CD8-positive, alpha-beta memory T cell (primary cell): ENCODE measurements around the gene SDK1. TPM values are rescaled to one million over a fixed set of nuclear protein-coding genes. Genes with fewer than 3 reads are reported as not detected.

Experiments
- CTCF ChIA-PET: fragments of 350-600 bp; sonication (Branson Sonifier 250); formaldehyde crosslinking; loops from one replicate; lab custom pipeline; 2021; ENCODE audit warnings: antibody characterized with exemption; lab: Charles Lee
- POLR2A ChIA-PET: fragments of 350-600 bp; sonication (Branson Sonifier 250); formaldehyde crosslinking; loops from one replicate; lab custom pipeline; 2021; ENCODE audit warnings: antibody characterized with exemption; lab: Charles Lee
- DNase-seq, 5 donors: peaks; one replicate each; pipeline versions ENCODE4 v3.0.0 to v3.0.0-alpha.2; 2020 to 2022; ENCODE audit warnings: mixed read lengths in 1 of 5
- H3K27ac ChIP-seq: one replicate; pipeline ENCODE4 v1.7.0; 2013; ENCODE audit warnings: low read depth, mild to moderate bottlenecking, low read length, moderate library complexity
- H3K27me3 ChIP-seq: 2 replicates; pipeline ENCODE4 v1.7.0; 2013; ENCODE audit warnings: low read length, mild to moderate bottlenecking; ENCODE audit not compliant: insufficient read depth, poor library complexity, severe bottlenecking
- H3K36me3 ChIP-seq: 2 replicates; pipeline ENCODE4 v1.7.0; 2013; ENCODE audit warnings: mild to moderate bottlenecking, low read length, moderate library complexity; ENCODE audit not compliant: insufficient read depth
- H3K4me1 ChIP-seq: 2 replicates; pipeline ENCODE4 v1.7.0; 2013; ENCODE audit warnings: mild to moderate bottlenecking, low read length, moderate library complexity; ENCODE audit not compliant: insufficient read depth
- H3K4me3 ChIP-seq: 2 replicates; pipeline ENCODE4 v1.7.0; 2013; ENCODE audit warnings: mild to moderate bottlenecking, low read length
- H3K9me3 ChIP-seq: 2 replicates; pipeline ENCODE4 v1.7.0; 2013; ENCODE audit warnings: mild to moderate bottlenecking, low read length
- H3K27ac Mint-ChIP-seq, 8 donors: one replicate each; pipeline ENCODE4 v1.8.0; 2020 to 2021; ENCODE audit warnings: mixed read lengths in 8 of 8, mild to moderate bottlenecking in 6 of 8, inconsistent platforms in 3 of 8, moderate library complexity in 3 of 8
- H3K27me3 Mint-ChIP-seq, 2 donors: one replicate each; pipeline ENCODE4 v1.8.0; 2020 to 2021; ENCODE audit warnings: mixed read lengths in 2 of 2, mild to moderate bottlenecking in 1 of 2, moderate library complexity in 1 of 2
- H3K36me3 Mint-ChIP-seq, 3 donors: one replicate each; pipeline ENCODE4 v1.8.0; 2020 to 2021; ENCODE audit warnings: mixed read lengths in 3 of 3, inconsistent platforms in 1 of 3, mild to moderate bottlenecking in 1 of 3
- H3K4me1 Mint-ChIP-seq, 3 donors: one replicate each; pipeline ENCODE4 v1.8.0; 2020 to 2021; ENCODE audit warnings: mixed read lengths in 3 of 3, inconsistent platforms in 1 of 3, mild to moderate bottlenecking in 1 of 3
- H3K4me3 Mint-ChIP-seq, 7 donors: one replicate each; pipeline ENCODE4 v1.8.0; 2020 to 2021; ENCODE audit warnings: mixed read lengths in 7 of 7, mild to moderate bottlenecking in 6 of 7, moderate library complexity in 4 of 7, inconsistent platforms in 2 of 7
- H3K9me3 Mint-ChIP-seq, 5 donors: one replicate each; pipeline ENCODE4 v1.8.0; 2020 to 2022; ENCODE audit warnings: mixed read lengths in 5 of 5, mild to moderate bottlenecking in 3 of 5, moderate library complexity in 2 of 5, inconsistent platforms in 1 of 5
- polyA plus RNA-seq: library from polyadenylated mRNA; unstranded; fragments of 300-500 nt; fragmentation: Illumina TruSeq; gene quantifications from one replicate; pipeline ENCODE4 v1.2.3, GENCODE V29; 2021
- total RNA-seq, 2 experiments: library from RNA; stranded (reverse); gene quantifications; one replicate each; pipeline ENCODE4 v1.2.3, GENCODE V29; 2021

Gene SDK1
- total and polyA plus RNA-seq, 3 experiments from 2014 or later, result 0.04 TPM; not detected in 1

GRCh38 chr7:4037308-4037707, 736.3 kb downstream of the SDK1 start:
- H3K27me3 Mint-ChIP-seq, result peaks cover 0 to 3% of the 10 kb centered on the region in 2 donors
- POLR2A ChIA-PET, result no interaction called here
- Histone ChIP-seq H3K9me3 (no peaks in the 10 kb centered on the region), H3K4me1 (no peaks in the 10 kb centered on the region), H3K36me3 (no peaks in the 10 kb centered on the region), H3K27me3 (no peaks in the 10 kb centered on the region), H3K4me3 (no peak overlapping the region), H3K27ac (no peak overlapping the region)
- no peaks in the 10 kb centered on the region for H3K9me3 Mint-ChIP-seq
- no peak for DNase-seq
- CTCF ChIA-PET, result no interaction called here
- no peaks in the 10 kb centered on the region for H3K4me1 Mint-ChIP-seq
- H3K4me3 Mint-ChIP-seq, result no peak overlapping the region
- H3K36me3 Mint-ChIP-seq, result no peaks in the 10 kb centered on the region
- H3K27ac Mint-ChIP-seq, result no peak overlapping the region

DNA sequence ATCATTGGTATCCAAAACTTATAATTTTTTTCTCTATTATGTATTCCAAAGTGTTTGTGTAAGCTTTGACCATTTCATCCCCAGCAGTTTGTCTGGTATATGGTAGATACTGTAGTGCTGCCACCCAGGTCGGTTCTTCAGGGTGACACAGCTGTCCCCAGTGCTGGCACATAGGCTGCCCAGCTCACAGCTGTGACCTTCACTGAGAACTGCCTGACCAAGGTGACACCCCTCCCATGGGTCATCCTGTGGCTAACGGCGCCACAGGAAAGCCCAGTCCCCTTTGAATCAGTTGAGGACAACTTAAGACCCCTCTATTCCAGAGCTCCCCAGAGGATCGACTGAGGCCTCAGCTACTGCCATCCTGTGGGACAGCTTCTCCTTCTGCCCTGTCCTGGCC, 736.8 kb downstream of the SDK1 start:
- DNase-seq, result no peak
- Mint-ChIP-seq H3K27me3 (peaks cover 0 to 3% of the 10 kb centered on the region in 2 donors), H3K4me1 (no peaks in the 10 kb centered on the region), H3K4me3 (no peak overlapping the region), H3K27ac (no peak overlapping the region), H3K9me3 (no peaks in the 10 kb centered on the region), H3K36me3 (no peaks in the 10 kb centered on the region)
- no peaks in the 10 kb centered on the region for H3K36me3 ChIP-seq
- POLR2A ChIA-PET, result no interaction called here
- H3K4me1 ChIP-seq, result no peaks in the 10 kb centered on the region
- no peak overlapping the region for H3K27ac ChIP-seq
- CTCF ChIA-PET, result no interaction called here
- H3K27me3 ChIP-seq, result no peaks in the 10 kb centered on the region
- no peaks in the 10 kb centered on the region for H3K9me3 ChIP-seq
- H3K4me3 ChIP-seq, result no peak overlapping the region

- CTCF ChIA-PET, result no interaction called here
- POLR2A ChIA-PET, result no interaction called here
- H3K27me3 ChIP-seq, result no peaks in the 10 kb centered on the region
- Mint-ChIP-seq H3K4me1 (no peaks in the 10 kb centered on the region), H3K9me3 (no peaks in the 10 kb centered on the region), H3K36me3 (no peaks in the 10 kb centered on the region), H3K27me3 (peaks cover 0 to 6% of the 10 kb centered on the region in 2 donors), H3K27ac (no peak overlapping the region), H3K4me3 (no peak overlapping the region)
- H3K36me3 ChIP-seq, result no peaks in the 10 kb centered on the region
- no peaks in the 10 kb centered on the region for H3K4me1 ChIP-seq
- H3K4me3 ChIP-seq, result no peak overlapping the region
- no peak for DNase-seq
- no peaks in the 10 kb centered on the region for H3K9me3 ChIP-seq
- H3K27ac ChIP-seq, result no peak overlapping the region
These were observed 739.3 kb downstream of the SDK1 start for GRCh38 chr7:4040109-4040928.

- Histone ChIP-seq H3K4me3 (no peak overlapping the region), H3K36me3 (no peaks in the 10 kb centered on the region)
- CTCF ChIA-PET, result no interaction called here
These were observed 741.5 kb downstream of the SDK1 start for GRCh38 chr7:4042402-4043045.

GRCh38 chr7:4043988-4044387, 742.9 kb downstream of the SDK1 start:
- H3K4me3 Mint-ChIP-seq, result no peak overlapping the region
- H3K36me3 Mint-ChIP-seq, result no peaks in the 10 kb centered on the region
- Histone ChIP-seq H3K27me3 (no peaks in the 10 kb centered on the region), H3K4me1 (no peaks in the 10 kb centered on the region), H3K36me3 (no peaks in the 10 kb centered on the region), H3K9me3 (no peaks in the 10 kb centered on the region), H3K27ac (no peak overlapping the region), H3K4me3 (no peak overlapping the region)
- H3K27me3 Mint-ChIP-seq, result peaks cover 2 to 3% of the 10 kb centered on the region in 2 donors
- peaks cover 0 to 2% (median 0%) of the 10 kb centered on the region in 5 donors for H3K9me3 Mint-ChIP-seq
- no peak for DNase-seq
- no peaks in the 10 kb centered on the region for H3K4me1 Mint-ChIP-seq
- ChIA-PET CTCF (no interaction called here), POLR2A (no interaction called here)
- H3K27ac Mint-ChIP-seq, result no peak overlapping the region

More at GRCh38 chr7:4042402-4043045, 741.5 kb downstream of the SDK1 start:
- DNase-seq, result no peak
- Mint-ChIP-seq H3K9me3 (peaks cover 0 to 2% (median 0%) of the 10 kb centered on the region in 5 donors), H3K4me3 (no peak overlapping the region), H3K27ac (no peak overlapping the region), H3K27me3 (peaks cover 0 to 3% of the 10 kb centered on the region in 2 donors), H3K36me3 (no peaks in the 10 kb centered on the region), H3K4me1 (no peaks in the 10 kb centered on the region)
- no peaks in the 10 kb centered on the region for H3K27me3 ChIP-seq
- no peak overlapping the region for H3K27ac ChIP-seq
- H3K4me1 ChIP-seq, result no peaks in the 10 kb centered on the region
- POLR2A ChIA-PET, result no interaction called here
- no peaks in the 10 kb centered on the region for H3K9me3 ChIP-seq

DNA sequence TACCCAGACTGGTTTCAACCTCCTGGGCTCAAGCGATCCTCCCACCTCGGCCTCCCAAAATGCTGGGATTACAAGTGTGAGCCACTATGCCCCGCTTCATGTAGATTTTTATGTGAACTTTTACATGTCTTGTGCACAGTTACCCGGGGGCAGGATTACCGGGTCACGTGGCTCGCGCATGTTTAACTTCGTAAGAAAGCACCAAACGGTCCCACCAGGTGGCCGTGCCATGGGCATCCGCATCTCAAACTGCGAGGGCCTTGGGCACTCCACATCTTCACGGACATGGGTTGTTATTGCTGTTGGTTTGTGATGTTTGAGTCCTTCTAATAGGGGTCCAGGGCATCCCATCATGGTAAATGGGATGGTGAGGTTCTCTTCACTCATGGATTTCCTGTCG, 744.4 kb downstream of the SDK1 start:
- Mint-ChIP-seq H3K4me3 (no peak overlapping the region), H3K27me3 (peaks cover 3 to 6% of the 10 kb centered on the region in 2 donors), H3K9me3 (peaks cover 0 to 2% (median 0%) of the 10 kb centered on the region in 5 donors), H3K36me3 (no peaks in the 10 kb centered on the region), H3K27ac (no peak overlapping the region), H3K4me1 (no peaks in the 10 kb centered on the region)
- Histone ChIP-seq H3K36me3 (no peaks in the 10 kb centered on the region), H3K27me3 (no peaks in the 10 kb centered on the region), H3K27ac (no peak overlapping the region), H3K9me3 (no peaks in the 10 kb centered on the region), H3K4me1 (no peaks in the 10 kb centered on the region), H3K4me3 (no peak overlapping the region)
- POLR2A ChIA-PET, result no interaction called here
- no peak for DNase-seq
- CTCF ChIA-PET, result no interaction called here

- Mint-ChIP-seq H3K9me3 (peaks cover 0 to 2% (median 0%) of the 10 kb centered on the region in 5 donors), H3K27ac (no peak overlapping the region), H3K36me3 (no peaks in the 10 kb centered on the region), H3K27me3 (peaks cover 3 to 6% of the 10 kb centered on the region in 2 donors), H3K4me3 (no peak overlapping the region), H3K4me1 (no peaks in the 10 kb centered on the region)
- Histone ChIP-seq H3K4me3 (no peak overlapping the region), H3K4me1 (no peaks in the 10 kb centered on the region), H3K27ac (no peak overlapping the region), H3K36me3 (no peaks in the 10 kb centered on the region), H3K9me3 (no peaks in the 10 kb centered on the region), H3K27me3 (no peaks in the 10 kb centered on the region)
- no peak for DNase-seq
- ChIA-PET POLR2A (no interaction called here), CTCF (no interaction called here)
These were observed 744.9 kb downstream of the SDK1 start for GRCh38 chr7:4045975-4046374.

DNA sequence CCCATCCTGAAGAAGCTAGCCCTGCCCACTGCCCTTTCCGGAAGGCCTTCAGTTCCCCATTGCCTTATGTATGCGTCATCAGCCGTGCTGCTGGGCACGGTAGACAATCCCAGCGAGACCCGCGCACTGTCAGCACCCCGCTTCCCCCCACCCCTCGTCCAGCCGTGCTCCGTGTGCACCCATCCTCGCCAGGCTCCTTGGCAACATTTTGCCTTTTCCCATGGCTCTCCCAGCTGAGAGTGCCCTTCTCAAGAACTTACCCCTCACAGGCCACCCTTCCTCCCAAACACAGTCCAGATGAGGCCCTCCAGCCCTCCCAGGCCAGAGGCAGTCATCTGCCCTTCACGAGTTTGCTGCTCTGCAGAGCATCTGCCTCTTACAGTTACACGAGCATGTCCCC, 747.3 kb downstream of the SDK1 start:
- no peaks in the 10 kb centered on the region for H3K9me3 ChIP-seq
- no peaks in the 10 kb centered on the region for H3K27me3 ChIP-seq
- no peak overlapping the region for H3K27ac ChIP-seq
- no peaks in the 10 kb centered on the region for H3K4me1 ChIP-seq
- Mint-ChIP-seq H3K4me3 (no peak overlapping the region), H3K27ac (no peak overlapping the region), H3K9me3 (peaks cover 0 to 3% (median 0%) of the 10 kb centered on the region in 5 donors), H3K36me3 (no peaks in the 10 kb centered on the region), H3K27me3 (peaks cover 2 to 6% of the 10 kb centered on the region in 2 donors), H3K4me1 (no peaks in the 10 kb centered on the region)
- no peaks in the 10 kb centered on the region for H3K36me3 ChIP-seq
- ChIA-PET CTCF (no interaction called here), POLR2A (no interaction called here)
- no peak overlapping the region for H3K4me3 ChIP-seq
- DNase-seq, result no peak
